Endothelial cell of umbilical vein (primary cell): ENCODE results near the gene KRT82. TPM values are rescaled to one million over a fixed set of nuclear protein-coding genes. Genes with fewer than 3 reads are reported as not detected.

ENCODE experiments used
- BruUV-seq: library from RNA; stranded (reverse); fragments of 400-500 nt; replicated peaks from 2 replicates; lab custom pipeline; 2021; lab: Mats Ljungman, UMichigan
- CTCF ChIA-PET: fragments of 300-600, 350-600 bp; sonication (Branson Sonifier 250); formaldehyde crosslinking; loops from one replicate; lab custom pipeline; 2021; ENCODE audit warnings: antibody characterized with exemption, inconsistent platforms; lab: Charles Lee
- POLR2A ChIA-PET: fragments of 300-600, 350-600 bp; sonication (Branson Sonifier 250); formaldehyde crosslinking; loops from one replicate; lab custom pipeline; 2021; ENCODE audit warnings: antibody characterized with exemption, inconsistent platforms; lab: Charles Lee
- DNase-seq: peaks from one replicate; pipeline ENCODE4 v3.0.0-alpha.2; 2011; ENCODE audit warnings: low read depth, low spot score
- FAIRE-seq: peaks from 2 replicates; lab custom pipeline; 2011; peaks lifted over from hg19 to GRCh38; lab: Jason Lieb, UNC
- H2AFZ ChIP-seq: 2 replicates; pipeline ENCODE4 v1.6.0; 2012; ENCODE audit warnings: low read depth, low read length, control low read depth, inconsistent platforms
- H3K27ac ChIP-seq: 2 replicates; pipeline ENCODE4 v1.5.1; 2011; ENCODE audit warnings: low read depth, mild to moderate bottlenecking, control low read depth, low read length, moderate library complexity; ENCODE audit not compliant: insufficient read depth
- H3K27me3 ChIP-seq, 2 experiments: 2 replicates each; pipeline versions ENCODE4 v1.6.0 to v1.6.1; 2011; ENCODE audit warnings: low read length in 2 of 2, mixed read lengths in 1 of 2; ENCODE audit not compliant: control insufficient read depth in 2 of 2, insufficient read depth in 2 of 2
- H3K36me3 ChIP-seq, 2 experiments: 2 replicates in 1 of 2; 3 replicates in 1 of 2; pipeline ENCODE4 v1.5.1; 2011; ENCODE audit warnings: low read length in 2 of 2, mild to moderate bottlenecking in 1 of 2, moderate library complexity in 1 of 2; ENCODE audit not compliant: control insufficient read depth in 2 of 2, insufficient read depth in 2 of 2; ENCODE audit errors: extremely low read depth in 1 of 2
- H3K4me1 ChIP-seq: 3 replicates; pipeline ENCODE4 v1.5.1; 2011; ENCODE audit warnings: mild to moderate bottlenecking, low read length; ENCODE audit not compliant: control insufficient read depth, insufficient read depth; ENCODE audit errors: extremely low read depth
- H3K4me2 ChIP-seq: 2 replicates; pipeline ENCODE4 v1.6.1; 2011; ENCODE audit warnings: low read length, control low read depth, mixed read lengths; ENCODE audit not compliant: insufficient read depth
- H3K4me3 ChIP-seq, 3 experiments: fragments of 200-600 bp in 1 of 3; sonication (generic), shearing (Covaris generic) in 1 of 3; replicated peaks in 1 of 3; 2 replicates each; pipeline ENCODE4 v1.5.1; 2011 to 2016; ENCODE audit warnings: control low read depth in 3 of 3, low read length in 3 of 3, mild to moderate bottlenecking in 2 of 3, inconsistent platforms in 1 of 3, low read depth in 1 of 3, moderate library complexity in 1 of 3; ENCODE audit not compliant: insufficient read depth in 1 of 3
- H3K79me2 ChIP-seq: 2 replicates; pipeline ENCODE4 v1.6.0; 2012; ENCODE audit warnings: low read length, inconsistent platforms; ENCODE audit not compliant: control insufficient read depth, insufficient read depth
- H3K9ac ChIP-seq: replicated peaks from 2 replicates; pipeline ENCODE3; 2011; ENCODE audit warnings: low read length, control low read depth; ENCODE audit not compliant: insufficient read depth; ENCODE audit errors: extremely low read depth
- H3K9me1 ChIP-seq: replicated peaks from 3 replicates; pipeline ENCODE4 v1.6.0; 2011; ENCODE audit warnings: mild to moderate bottlenecking, low read length; ENCODE audit not compliant: control insufficient read depth, insufficient read depth; ENCODE audit errors: extremely low read depth
- H3K9me3 ChIP-seq: replicated peaks from 2 replicates; pipeline ENCODE4 v1.5.1; 2012; ENCODE audit warnings: low read length, inconsistent platforms; ENCODE audit not compliant: control insufficient read depth, insufficient read depth
- H4K20me1 ChIP-seq: replicated peaks from 2 replicates; pipeline ENCODE3; 2011; ENCODE audit warnings: mild to moderate bottlenecking, low read length; ENCODE audit not compliant: control insufficient read depth, insufficient read depth; ENCODE audit errors: extremely low read depth
- CTCF ChIP-seq, 2 donors: IDR thresholded peaks; 1 replicate in 1 of 2; 2 replicates in 1 of 2; pipeline ENCODE4 v1.5.1; 2011; ENCODE audit warnings: low read length in 2 of 2, mild to moderate bottlenecking in 2 of 2, moderate library complexity in 2 of 2, control low read depth in 1 of 2, inconsistent platforms in 1 of 2, low read depth in 1 of 2; ENCODE audit not compliant: insufficient read depth in 1 of 2; ENCODE audit errors: extremely low read depth in 1 of 2
- EZH2 ChIP-seq: IDR thresholded peaks from 2 replicates; pipeline ENCODE4 v1.6.1; 2012; ENCODE audit warnings: borderline replicate concordance, low read depth, mild to moderate bottlenecking, moderate library complexity, low read length, inconsistent platforms; ENCODE audit not compliant: severe bottlenecking
- FOS ChIP-seq: IDR thresholded peaks from 2 replicates; pipeline ENCODE4 v1.6.1; 2011; ENCODE audit warnings: mild to moderate bottlenecking, low read length, moderate library complexity, borderline replicate concordance; ENCODE audit not compliant: insufficient read depth
- GATA2 ChIP-seq: IDR thresholded peaks from 2 replicates; pipeline ENCODE4 v1.7.0; 2011; ENCODE audit warnings: low read depth, mild to moderate bottlenecking, moderate library complexity, mixed read lengths, low read length; ENCODE audit not compliant: insufficient read length, insufficient read depth
- MAX ChIP-seq: IDR thresholded peaks from 2 replicates; pipeline ENCODE4 v1.6.1; 2011; ENCODE audit not compliant: insufficient read depth, insufficient read length
- MYC ChIP-seq: IDR thresholded peaks from one replicate; pipeline ENCODE4 v1.6.1; 2011; ENCODE audit warnings: mild to moderate bottlenecking, low read depth, low read length
- POLR2A ChIP-seq: IDR thresholded peaks from 2 replicates; pipeline ENCODE4 v1.6.1; 2012; ENCODE audit warnings: low read depth, mild to moderate bottlenecking, control low read depth, low read length
- POLR2AphosphoS5 ChIP-seq: IDR thresholded peaks from 2 replicates; pipeline ENCODE4 v1.6.1; 2012; ENCODE audit warnings: low read depth, mild to moderate bottlenecking, control low read depth, low read length, moderate library complexity; ENCODE audit not compliant: insufficient read depth
- dilution Hi-C: fragments of 300-500 bp; cut with MboI; formaldehyde crosslinking; loops from one replicate; pipeline ENCODE4 v1.15.0; 2019; ENCODE audit warnings: low sequenced_read_pairs; ENCODE audit not compliant: extremely low pct_ligation_motif_present
- intact Hi-C: fragments of 100-400 bp; cut with micrococcal nuclease; formaldehyde crosslinking; loops from one replicate; pipeline ENCODE4 v1.10.0; 2022
- polyA plus RNA-seq, 4 experiments: library from polyadenylated mRNA; depleted of rRNA in 3 of 4; stranded (reverse) in 3 of 4; unstranded in 1 of 4; fragments of >200 nt; gene quantifications; 2 replicates each; pipeline versions ENCODE4 v1.2.1 to v1.2.3, GENCODE V29; 2011 to 2012; ENCODE audit warnings: missing spikeins in 1 of 4
- total RNA-seq: library from RNA; stranded (reverse); gene quantifications from 2 replicates; pipeline ENCODE4 v1.2.3, GENCODE V29; 2021

KRT82 gene
- total and polyA plus RNA-seq, 2 donors (not counting 3 experiments of a cell fraction or from before 2014, with no cell fraction given) = not detected

- Histone ChIP-seq H4K20me1 (no peaks in the 10 kb centered on the region), H2AFZ (no peak overlapping the region), H3K79me2 (no peaks in the 10 kb centered on the region), H3K36me3 (no peaks in the 10 kb centered on the region), H3K4me2 (no peak overlapping the region), H3K9me1 (no peaks in the 10 kb centered on the region), H3K4me3 (no peak overlapping the region), H3K9ac (no peak overlapping the region), H3K9me3 (no peaks in the 10 kb centered on the region), H3K27me3 (peaks cover 7 to 8% of the 10 kb centered on the region in 2 experiments), H3K27ac (no peak overlapping the region), H3K4me1 (no peaks in the 10 kb centered on the region)
- CTCF ChIA-PET = no interaction called here
- DNase-seq (no peak), FAIRE-seq (no peak)
- BruUV-seq = no TSS peak
- TF ChIP-seq GATA2 (no peak), MAX (no peak), FOS (no peak), MYC (no peak), EZH2 (no peak), POLR2AphosphoS5 (no peak)
- dilution Hi-C loops (no loop called here), intact Hi-C loops (no loop called here)
- POLR2A ChIA-PET = no interaction called here
Observed at GRCh38 chr12:52445876-52446275, 39.7 kb upstream of the KRT82 start.

GRCh38 chr12:52444647-52445595, 38.8 kb upstream of the KRT82 start:
- Histone ChIP-seq H3K4me2 (no peak overlapping the region), H3K27me3 (peaks cover 7 to 8% of the 10 kb centered on the region in 2 experiments), H3K4me1 (no peaks in the 10 kb centered on the region), H3K9me3 (no peaks in the 10 kb centered on the region), H3K4me3 (no peak overlapping the region), H3K27ac (no peak overlapping the region), H3K36me3 (no peaks in the 10 kb centered on the region), H3K9me1 (no peaks in the 10 kb centered on the region), H3K9ac (no peak overlapping the region), H3K79me2 (no peaks in the 10 kb centered on the region), H2AFZ (no peak overlapping the region), H4K20me1 (no peaks in the 10 kb centered on the region)
- BruUV-seq = no TSS peak
- FAIRE-seq = no peak
- dilution Hi-C loops (no loop called here), intact Hi-C loops (no loop called here)
- ChIA-PET POLR2A (no interaction called here), CTCF (no interaction called here)
- DNase-seq = no peak
- TF ChIP-seq CTCF (IDR thresholded peaks at IDR 0.05; ENCODE audit: extremely low read depth in 1 of 2, insufficient read depth in 1 of 2, low read depth in 1 of 2, low read length in 2 of 2) (no peak), POLR2A (no peak), EZH2 (no peak), FOS (no peak)
